Smooth muscle cell (in vitro differentiated cells): Measurements from ENCODE around the gene CCHCR1. TPM values are rescaled to one million over a fixed set of nuclear protein-coding genes. Genes with fewer than 3 reads are reported as not detected.

Experiments
- DNase-seq: peaks from one replicate; lab custom pipeline; 2025; ENCODE audit not compliant: unreplicated experiment; lab: John Stamatoyannopoulos, UW
- H2AFZ ChIP-seq: fragments of 200-600 bp; sonication (generic); 2 replicates; pipeline ENCODE4 v1.6.0; 2016; ENCODE audit warnings: antibody characterized with exemption, low read depth, mild to moderate bottlenecking
- H3F3A ChIP-seq: fragments of 200-600 bp; sonication (generic); 2 replicates; pipeline ENCODE4 v1.6.0; 2017; ENCODE audit warnings: antibody characterized with exemption, low read depth
- H3K27ac ChIP-seq: fragments of 200-600 bp; sonication (generic); 2 replicates; pipeline ENCODE4 v1.5.1; 2016; ENCODE audit warnings: low read depth, mild to moderate bottlenecking
- H3K27me3 ChIP-seq: fragments of 200-600 bp; sonication (generic); 2 replicates; pipeline ENCODE4 v1.6.1; 2016; ENCODE audit warnings: low read depth, mild to moderate bottlenecking
- H3K36me3 ChIP-seq: fragments of 200-600 bp; sonication (generic); 2 replicates; pipeline ENCODE4 v1.5.1; 2016; ENCODE audit warnings: low read depth
- H3K4me1 ChIP-seq: fragments of 200-600 bp; sonication (generic); 2 replicates; pipeline ENCODE4 v1.5.1; 2016; ENCODE audit warnings: low read depth
- H3K4me2 ChIP-seq: fragments of 200-600 bp; sonication (generic); 2 replicates; pipeline ENCODE4 v1.6.0; 2016; ENCODE audit warnings: mild to moderate bottlenecking
- H3K4me3 ChIP-seq: fragments of 200-600 bp; sonication (generic); 2 replicates; pipeline ENCODE4 v1.5.1; 2016; ENCODE audit warnings: mild to moderate bottlenecking
- H3K79me2 ChIP-seq: fragments of 200-600 bp; sonication (generic); 2 replicates; pipeline ENCODE4 v1.6.0; 2016; ENCODE audit warnings: low read depth, mild to moderate bottlenecking
- H3K9ac ChIP-seq: fragments of 200-600 bp; sonication (generic); 2 replicates; pipeline ENCODE4 v1.6.0; 2016; ENCODE audit warnings: low read depth
- H3K9me3 ChIP-seq: fragments of 200-600 bp; sonication (generic); replicated peaks from 2 replicates; pipeline ENCODE4 v1.5.1; 2016; ENCODE audit warnings: low read depth
- H4K20me1 ChIP-seq: fragments of 200-600 bp; sonication (generic); 2 replicates; pipeline ENCODE4 v1.6.0; 2016; ENCODE audit warnings: low read depth
- CTCF ChIP-seq: fragments of 200-600 bp; sonication (generic); IDR thresholded peaks from 2 replicates; pipeline ENCODE4 v1.5.1; 2017; ENCODE audit warnings: borderline replicate concordance, mild to moderate bottlenecking, antibody characterized with exemption; ENCODE audit not compliant: insufficient read depth, poor library complexity, severe bottlenecking
- WGBS: methylation state at CpG from one replicate; pipeline ENCODE4 v1.1.7; 2016; ENCODE audit warnings: low lambda C conversion rate; 5-methylcytosine and 5-hydroxymethylcytosine counted together
- polyA plus RNA-seq: library from polyadenylated mRNA; unstranded; fragments of >200 nt; fragmentation: Nextera tagmentation; extraction: Ambion mirVana; gene quantifications from 2 replicates; pipeline ENCODE4 v1.2.1, GENCODE V29; 2016
- total RNA-seq: library from RNA; depleted of rRNA; stranded (reverse); fragments of >200 nt; gene quantifications from 2 replicates; pipeline ENCODE4 v1.2.3, GENCODE V29; 2014

The CCHCR1 gene
- total and polyA plus RNA-seq, 2 experiments from 2014 or later: 8.2 to 15.0 TPM

DNA sequence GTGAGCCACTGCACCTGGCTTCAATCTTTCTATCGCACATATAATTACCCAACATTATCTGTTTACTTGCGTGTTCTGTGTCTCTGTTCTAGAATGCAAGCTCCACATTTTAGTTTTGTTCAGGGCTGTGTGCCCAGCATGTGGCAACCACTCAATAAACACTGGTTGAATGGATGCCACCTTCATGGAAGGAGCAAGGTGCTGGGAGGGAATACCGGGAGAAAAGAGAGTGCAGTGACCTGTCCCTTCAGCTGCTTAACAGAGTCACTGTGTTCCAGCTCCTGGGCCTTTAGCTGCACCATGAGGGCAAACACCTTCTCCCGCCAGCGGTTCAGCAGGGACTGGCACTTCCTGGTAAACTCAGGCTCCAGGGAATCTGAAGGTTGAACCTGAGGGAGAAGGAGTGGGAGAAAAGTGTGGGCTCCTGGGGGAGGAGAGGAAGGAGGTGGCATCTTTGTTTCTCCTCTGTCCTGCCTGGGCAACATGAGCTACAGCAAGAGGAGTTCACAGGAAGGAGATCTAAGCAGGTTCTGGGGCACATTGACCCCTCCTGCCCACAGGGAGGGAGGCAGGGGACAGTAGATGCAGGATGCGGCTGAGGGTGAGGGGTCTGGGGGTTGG is 7.7 kb downstream of the CCHCR1 start:
- no peak overlapping the region for H3K9ac ChIP-seq
- H3K9me3 ChIP-seq: no peaks in the 10 kb centered on the region
- no peaks in the 10 kb centered on the region for H3K27me3 ChIP-seq
- no peaks in the 10 kb centered on the region for H3K4me1 ChIP-seq
- H3K4me2 ChIP-seq: no peak overlapping the region
- no peak overlapping the region for H3K4me3 ChIP-seq
- H3K27ac ChIP-seq: no peak overlapping the region
- 88% methylated on average over 6 of the region's 6 CpGs for WGBS
- H3F3A ChIP-seq: no peaks in the 10 kb centered on the region
- no peaks in the 10 kb centered on the region for H4K20me1 ChIP-seq
- no peak for DNase-seq
- TF ChIP-seq CTCF: no peak
- no peaks in the 10 kb centered on the region for H3K36me3 ChIP-seq
- H2AFZ ChIP-seq: no peak overlapping the region
- H3K79me2 ChIP-seq: no peaks in the 10 kb centered on the region

- no peaks in the 10 kb centered on the region for H3K79me2 ChIP-seq
- DNase-seq: no peak
- no peak overlapping the region for H3K4me3 ChIP-seq
- no peak overlapping the region for H3K27ac ChIP-seq
- H2AFZ ChIP-seq: no peak overlapping the region
- no peak overlapping the region for H3K4me2 ChIP-seq
- H3K9me3 ChIP-seq: no peaks in the 10 kb centered on the region
- no peaks in the 10 kb centered on the region for H3K36me3 ChIP-seq
- over 99% methylated on average over 10 of the region's 10 CpGs for WGBS
- H3K27me3 ChIP-seq: no peaks in the 10 kb centered on the region
- no peaks in the 10 kb centered on the region for H3F3A ChIP-seq
- TF ChIP-seq CTCF: no peak
- no peaks in the 10 kb centered on the region for H4K20me1 ChIP-seq
- no peak overlapping the region for H3K9ac ChIP-seq
- H3K4me1 ChIP-seq: peaks cover 8% of the 10 kb centered on the region
These were observed 12.2 kb downstream of the CCHCR1 start for GRCh38 chr6:31145386-31145785.

DNA sequence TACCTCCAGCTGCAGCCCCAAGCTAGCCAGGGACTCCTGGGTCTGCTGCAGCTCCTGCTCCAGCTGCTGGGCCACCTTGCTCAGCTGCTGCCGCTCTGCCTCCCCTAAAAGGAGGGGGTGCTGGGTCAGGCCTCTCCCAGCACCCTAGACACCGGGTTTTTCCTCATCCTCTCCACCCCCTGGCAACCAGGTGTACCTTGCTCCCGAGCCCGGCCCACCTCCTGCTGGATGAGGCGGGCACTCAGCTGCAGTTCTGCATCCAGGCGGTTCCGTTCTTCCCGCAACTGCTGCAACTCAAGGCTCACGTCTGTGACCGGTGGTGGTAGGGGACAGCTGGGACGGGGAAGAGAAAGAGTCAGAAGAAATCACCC is 12.6 kb downstream of the CCHCR1 start:
- DNase-seq: no peak
- Histone ChIP-seq H3K27me3 (no peaks in the 10 kb centered on the region), H2AFZ (no peak overlapping the region), H4K20me1 (no peaks in the 10 kb centered on the region), H3K9ac (no peak overlapping the region), H3K4me2 (no peak overlapping the region), H3K4me3 (no peak overlapping the region), H3K27ac (no peak overlapping the region), H3K4me1 (peaks cover 8% of the 10 kb centered on the region), H3K79me2 (no peaks in the 10 kb centered on the region), H3K36me3 (no peaks in the 10 kb centered on the region), H3K9me3 (no peaks in the 10 kb centered on the region), H3F3A (no peaks in the 10 kb centered on the region)
- WGBS: 79% methylated on average over 11 of the region's 11 CpGs
- TF ChIP-seq CTCF: no peak

GRCh38 chr6:31144296-31144969 is 13.2 kb downstream of the CCHCR1 start:
- Histone ChIP-seq H3F3A (no peaks in the 10 kb centered on the region), H3K9ac (no peak overlapping the region)
- WGBS: 95% methylated on average over 18 of the region's 18 CpGs

More at GRCh38 chr6:31144296-31144969, 13.2 kb downstream of the CCHCR1 start:
- no peak overlapping the region for H3K4me2 ChIP-seq
- H3K4me1 ChIP-seq: peaks cover 8% of the 10 kb centered on the region
- no peak overlapping the region for H2AFZ ChIP-seq
- no peaks in the 10 kb centered on the region for H3K79me2 ChIP-seq
- H3K27me3 ChIP-seq: no peaks in the 10 kb centered on the region
- no peaks in the 10 kb centered on the region for H3K9me3 ChIP-seq
- no peaks in the 10 kb centered on the region for H4K20me1 ChIP-seq
- no peaks in the 10 kb centered on the region for H3K36me3 ChIP-seq
- no peak overlapping the region for H3K27ac ChIP-seq
- H3K4me3 ChIP-seq: no peak overlapping the region
- DNase-seq: no peak
- no peak for TF ChIP-seq CTCF
